NK-92 (cell line): ENCODE results near the gene AP1S1.
"Not testable (repeated sequence)": the region's sequence is repeated elsewhere in the genome, so short reads cannot be mapped to it uniquely, and the experiment has no call there.

Experiments used
- DNase-seq: peaks from one replicate; lab custom pipeline; 2025; ENCODE audit not compliant: unreplicated experiment; lab: John Stamatoyannopoulos, UW

AP1S1 gene

DNA sequence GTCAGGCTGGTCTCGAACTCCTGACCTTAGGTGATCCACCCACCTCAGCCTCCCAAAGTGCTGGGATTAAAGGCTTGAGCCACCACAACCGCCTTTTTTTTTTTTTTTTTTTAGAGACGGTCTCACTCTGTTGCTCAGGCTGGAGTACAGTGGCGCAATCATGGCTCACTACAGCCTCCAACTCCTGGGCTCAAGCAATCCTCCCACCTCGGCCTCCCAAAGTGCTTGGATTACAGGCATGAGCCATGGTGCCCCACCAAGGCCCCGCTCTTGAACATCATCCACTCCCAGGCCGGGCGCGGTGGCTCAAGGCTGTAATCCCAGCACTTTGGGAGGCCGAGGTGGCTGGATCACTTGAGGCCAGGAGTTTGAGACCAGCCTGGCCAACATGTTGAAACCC, 45.2 kb downstream of the AP1S1 start:
- DNase-seq: not testable (repeated sequence)

DNA sequence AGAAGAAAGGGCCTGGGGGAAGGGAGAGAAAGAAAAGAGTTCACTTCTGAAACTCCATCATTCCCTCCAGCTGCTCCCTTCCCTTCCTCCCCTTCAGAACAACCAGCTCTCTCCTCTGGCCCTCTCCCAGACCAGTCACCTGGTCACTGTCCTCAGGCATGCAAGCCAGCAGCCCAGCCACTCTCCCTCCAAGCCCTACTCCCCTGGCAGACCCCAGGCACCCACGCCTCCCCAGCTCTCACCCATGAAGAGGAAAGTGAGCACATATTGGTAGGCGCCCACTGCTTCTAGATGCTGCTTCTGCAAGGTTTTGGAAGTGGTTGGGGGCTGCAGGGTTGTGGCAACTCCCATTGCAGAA, 46.2 kb downstream of the AP1S1 start:
- no peak for DNase-seq

DNA sequence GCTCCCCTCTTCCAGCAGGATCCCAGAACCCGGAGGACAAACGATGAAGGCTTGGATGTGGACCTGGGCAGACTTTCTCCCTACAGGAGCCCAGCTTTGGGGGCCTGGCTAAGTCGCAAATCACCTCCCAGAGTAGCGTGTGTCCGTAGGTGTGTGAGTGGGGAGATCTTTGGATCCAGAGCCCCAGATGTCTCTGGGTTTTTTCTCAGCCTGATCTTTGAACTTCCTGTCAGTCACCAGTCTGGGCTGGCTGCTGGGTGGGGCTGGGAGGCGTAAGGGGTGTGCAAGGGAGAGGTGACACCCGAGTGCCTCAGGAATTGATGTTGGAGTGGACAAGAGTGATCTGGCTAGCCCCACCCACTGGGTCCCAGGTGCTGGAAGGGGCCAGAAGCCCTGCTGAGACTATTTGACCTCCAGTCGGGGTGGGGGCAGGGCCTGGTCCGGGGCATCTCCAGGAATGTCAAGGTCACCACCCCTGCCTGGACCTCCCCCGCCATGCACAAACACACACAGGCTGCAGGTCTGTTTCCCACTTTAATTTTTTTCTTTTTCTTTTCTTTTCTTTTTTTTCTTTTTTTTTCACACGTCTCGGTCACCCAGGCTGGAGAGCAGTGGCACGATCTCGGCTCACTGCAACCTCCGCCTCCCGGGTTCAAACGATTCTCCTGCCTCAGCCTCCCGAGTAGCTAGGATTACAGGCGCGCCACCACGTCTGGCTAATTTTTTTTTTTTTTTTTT, 46.8 kb downstream of the AP1S1 start, which contains the start of gene MOGAT3:
MOGAT3 (minus strand) TSS at position 175 of the 738 bp plus-strand sequence. CDS start 182 bp downstream, outside the sequence.
- DNase-seq: no peak

DNA sequence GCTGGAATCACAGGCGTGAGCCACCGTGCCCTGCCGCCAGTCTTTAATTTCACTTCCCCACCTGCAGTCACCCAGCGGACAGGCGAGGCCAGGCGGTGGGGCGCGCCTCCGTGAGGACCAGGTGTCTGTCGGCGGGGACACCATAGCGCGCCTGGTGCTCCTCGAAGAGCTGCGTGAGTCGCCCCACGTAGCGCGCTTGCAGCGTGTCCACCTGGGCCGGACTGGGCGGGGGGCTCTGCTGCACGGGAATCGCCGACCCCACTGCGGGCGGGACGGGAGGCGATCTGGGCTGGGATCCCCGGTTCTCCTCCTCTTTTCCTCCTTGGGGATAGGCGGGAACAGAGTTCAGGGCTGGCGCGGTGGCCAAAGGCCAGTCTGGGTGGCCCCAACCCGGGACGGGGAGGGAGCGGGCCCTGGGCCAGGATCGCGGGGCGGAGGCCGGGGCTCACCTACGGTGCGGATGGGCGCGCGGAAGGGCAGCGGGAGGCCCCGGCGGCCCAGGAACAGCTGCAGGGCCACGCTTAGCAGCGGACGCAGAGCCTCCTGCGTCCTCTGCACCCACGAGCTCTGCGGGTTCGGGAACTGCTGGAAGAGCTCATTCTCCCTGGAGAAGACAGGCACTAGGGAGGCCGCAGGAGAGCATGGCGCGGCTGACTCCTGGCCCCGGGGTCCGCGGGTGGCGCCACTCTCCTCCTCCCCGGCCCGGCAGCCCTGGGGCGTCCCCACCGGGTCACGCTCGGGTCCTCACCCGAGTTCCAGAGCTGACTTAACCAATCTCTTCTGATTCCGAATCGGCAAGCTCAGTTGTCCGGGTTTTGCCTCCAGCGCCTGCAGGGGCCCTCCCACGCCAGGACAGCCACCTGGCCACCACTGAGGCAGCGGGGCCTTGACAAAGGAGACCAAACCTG, 47.7 kb downstream of the AP1S1 start:
- no peak for DNase-seq

DNA sequence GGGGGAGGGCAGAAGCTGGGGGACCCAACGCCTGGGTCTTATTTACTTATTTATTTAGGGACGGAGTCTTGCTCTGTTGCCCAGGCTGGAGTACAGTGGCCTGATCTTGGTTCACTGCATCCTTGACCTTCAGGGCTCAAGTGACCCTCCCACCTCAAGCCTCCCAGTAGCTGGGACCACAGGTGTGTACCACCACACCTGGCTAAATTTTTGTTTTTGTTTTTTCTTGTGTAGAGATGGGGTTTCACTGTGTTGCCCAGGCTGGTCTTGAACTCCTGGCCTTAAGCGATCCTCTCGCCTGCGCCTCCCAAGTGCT, 48.3 kb downstream of the AP1S1 start:
- no peak for DNase-seq

DNA sequence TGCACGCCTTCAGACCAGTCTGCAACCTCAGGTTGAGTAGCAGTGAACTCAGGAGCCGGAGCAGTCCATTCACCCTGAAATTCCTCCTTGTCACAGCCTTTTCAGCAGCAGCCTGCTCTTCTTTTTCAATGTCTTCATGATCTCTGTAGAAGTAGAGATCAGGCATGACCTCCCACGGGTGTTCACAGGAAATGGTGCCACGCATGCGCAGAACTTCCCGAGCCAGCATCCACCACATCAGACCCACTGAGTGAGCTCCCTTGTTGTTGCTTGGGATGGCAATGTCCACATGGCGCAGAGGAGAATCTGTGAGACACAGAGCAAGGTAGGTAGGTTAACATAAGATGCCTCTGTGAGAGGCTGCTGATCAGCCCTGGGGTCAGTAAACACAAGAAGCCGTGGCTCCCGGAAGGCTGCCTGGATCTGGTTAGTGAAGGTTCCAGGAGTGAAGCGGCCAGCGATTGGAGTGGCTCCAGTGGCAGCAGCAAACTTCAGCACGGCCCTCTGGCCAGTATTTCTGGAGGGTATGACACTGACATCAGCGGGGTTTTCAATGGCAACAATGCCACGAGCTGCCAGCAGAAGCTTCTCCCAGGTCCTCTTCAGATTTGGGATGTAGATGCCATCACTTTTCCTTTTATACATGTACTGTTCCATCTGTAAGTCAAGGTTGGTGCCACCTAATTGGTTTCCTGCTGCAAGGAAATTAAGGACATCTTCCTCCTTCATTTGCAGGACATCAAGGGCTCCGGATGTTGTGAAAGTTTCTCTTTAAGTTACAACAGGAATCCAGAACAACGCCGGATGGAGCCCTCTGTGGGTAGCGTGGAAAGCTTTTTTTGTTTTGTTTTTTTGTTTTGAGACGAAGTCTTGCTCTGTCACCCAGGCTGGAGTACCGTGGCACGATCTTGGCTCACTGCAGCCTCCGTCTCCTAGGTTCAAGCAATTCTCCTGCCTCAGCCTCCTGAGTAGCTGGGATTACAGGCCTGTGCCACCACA, 49.8 kb downstream of the AP1S1 start:
- not testable (repeated sequence) for DNase-seq

DNA sequence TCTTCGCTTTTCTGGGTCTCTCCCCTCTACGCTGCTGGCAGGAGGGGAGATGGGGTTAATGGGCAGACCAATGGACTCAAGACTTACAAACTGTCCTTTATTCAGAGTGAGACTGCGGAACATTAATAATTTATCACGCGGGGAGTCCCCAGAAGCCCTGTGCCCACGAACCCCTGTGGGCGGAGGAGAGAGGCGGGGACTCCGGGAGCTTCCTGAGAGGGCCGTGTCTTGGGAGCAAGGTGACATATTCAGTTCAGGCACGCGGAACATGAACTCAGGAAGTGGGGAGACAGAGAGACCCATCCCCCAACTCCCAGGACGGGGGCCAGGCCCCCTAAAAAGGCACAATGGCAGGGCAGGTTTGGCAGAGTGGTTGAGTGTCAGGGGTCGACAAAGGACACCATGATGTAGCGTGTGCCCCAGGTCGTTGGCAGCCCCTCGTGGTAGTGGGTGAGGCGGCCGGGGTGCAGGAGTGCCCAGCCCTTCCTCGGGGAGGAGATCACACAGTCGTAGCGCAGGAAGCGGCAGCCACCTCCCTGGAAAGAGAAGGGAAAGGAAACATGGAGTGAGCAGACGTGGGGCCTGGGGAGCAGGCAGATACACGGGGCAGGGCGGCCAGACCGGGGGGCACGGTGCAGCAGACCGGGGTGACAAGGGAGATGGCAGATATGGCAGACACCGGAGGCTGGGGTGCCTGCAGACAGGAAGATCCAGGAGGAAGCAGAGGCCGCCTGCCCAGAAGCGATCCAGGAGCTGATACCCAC, 51.8 kb downstream of the AP1S1 start:
- DNase-seq: no peak

DNA sequence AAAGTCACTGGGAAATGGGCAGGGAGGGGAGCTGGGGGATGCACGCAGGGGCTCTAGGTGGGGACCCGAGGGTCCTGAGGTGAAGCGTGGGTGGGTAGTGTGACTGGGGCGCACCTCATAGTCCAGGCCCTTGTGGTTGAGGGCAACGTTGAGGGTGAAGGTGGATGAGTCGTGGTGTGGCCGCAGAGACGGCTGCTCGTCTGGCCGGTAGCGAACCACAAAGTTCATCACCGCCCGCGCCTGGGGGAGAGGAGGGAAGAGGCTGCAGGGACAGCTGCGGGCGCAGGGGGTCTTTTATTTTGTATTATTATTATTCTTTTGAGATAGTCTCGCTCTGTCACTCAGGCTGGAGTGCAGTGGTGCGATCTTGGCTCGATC, 52.4 kb downstream of the AP1S1 start:
- no peak for DNase-seq

DNA sequence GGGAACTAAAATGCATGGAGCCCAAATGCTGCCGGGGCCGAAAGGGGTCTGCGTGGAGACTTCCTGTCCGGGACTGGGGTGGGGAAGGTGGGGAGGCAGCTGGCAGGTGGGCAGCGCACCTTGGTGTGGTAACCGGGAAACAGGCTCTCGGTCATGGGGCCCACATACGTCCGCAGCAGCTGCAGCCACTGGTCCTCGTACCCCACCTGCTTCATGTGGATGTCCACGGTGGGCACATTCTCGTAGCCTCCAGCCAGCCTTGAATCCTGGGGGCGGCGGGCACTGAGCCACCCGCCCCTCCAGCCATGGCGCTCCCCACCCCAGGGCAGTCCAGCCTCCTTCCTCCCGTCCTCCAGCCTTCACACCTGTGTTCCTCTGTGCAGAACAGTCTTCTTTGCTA, 53.2 kb downstream of the AP1S1 start:
- DNase-seq: no peak

DNA sequence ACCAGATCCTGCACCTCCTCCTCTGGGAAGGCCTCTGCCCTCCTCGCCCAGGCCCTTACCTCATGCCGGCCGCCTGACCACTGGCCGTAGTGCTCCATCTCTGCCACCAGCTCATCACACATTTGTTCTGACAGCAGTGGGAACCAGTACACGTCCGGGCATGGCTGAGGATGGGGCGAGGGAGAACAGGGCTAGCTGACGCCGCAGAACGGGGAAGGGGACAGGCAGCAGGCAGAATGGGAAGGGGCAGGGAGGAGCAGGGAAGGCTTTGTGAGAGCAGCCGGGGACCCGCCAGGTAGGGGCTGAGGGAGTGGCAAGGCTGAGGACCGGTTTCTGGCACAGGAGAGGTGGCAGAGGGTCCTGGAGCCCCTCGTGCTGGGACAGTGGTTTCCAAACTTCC, 54.5 kb downstream of the AP1S1 start:
- DNase-seq: no peak

DNA sequence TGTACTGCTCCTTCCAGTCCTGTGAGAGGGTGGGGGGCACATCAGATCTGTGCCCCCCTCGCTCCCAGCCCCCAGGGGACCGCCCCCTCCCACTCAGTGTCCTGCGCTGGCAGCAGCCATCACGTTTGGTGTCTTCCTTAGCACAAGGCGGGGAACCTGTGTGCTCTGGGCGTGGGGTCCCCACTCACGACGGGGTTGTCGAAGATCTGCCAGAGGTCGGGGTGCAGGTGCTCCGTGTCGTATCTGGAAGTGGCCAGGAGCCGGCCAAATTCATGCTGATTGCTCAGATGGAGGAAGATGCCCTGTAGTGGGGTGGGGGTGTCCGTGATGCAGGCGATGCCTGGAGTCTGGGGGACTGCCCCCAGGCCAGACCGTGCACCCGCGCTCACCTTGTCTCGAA, 55.9 kb downstream of the AP1S1 start:
- DNase-seq: no peak
